Transverse colon (tissue), 4 donors: ENCODE measurements around the gene HDGF. TPM values are rescaled to one million over a fixed set of nuclear protein-coding genes. Genes with fewer than 3 reads are reported as not detected.

Source experiments
- DNase-seq: peaks from one replicate; pipeline ENCODE4 v3.0.0-alpha.2; 2019
- H3K27ac ChIP-seq, 4 donors: fragments of 200-600 bp; sonication (generic); 2 replicates each; pipeline ENCODE4 v1.5.1; 2016 to 2018; ENCODE audit warnings: inconsistent platforms in 4 of 4
- H3K27me3 ChIP-seq: fragments of 200-600 bp; sonication (generic); 2 replicates; pipeline ENCODE4 v1.5.1; 2017; ENCODE audit warnings: inconsistent platforms
- H3K36me3 ChIP-seq, 4 donors: fragments of 200-600 bp; sonication (generic); 2 replicates each; pipeline ENCODE4 v1.5.1; 2017 to 2019; ENCODE audit warnings: inconsistent platforms in 4 of 4
- H3K4me1 ChIP-seq, 4 donors: fragments of 200-600 bp; sonication (generic); 2 replicates each; pipeline ENCODE4 v1.5.1; 2017 to 2020; ENCODE audit warnings: inconsistent platforms in 4 of 4
- H3K4me3 ChIP-seq, 4 donors: fragments of 200-600 bp; sonication (generic); 1 replicate in 1 of 4; 2 replicates in 3 of 4; pipeline versions ENCODE4 v1.5.1 to v1.6.1; 2017 to 2019; ENCODE audit warnings: inconsistent platforms in 4 of 4
- H3K9me3 ChIP-seq, 2 donors: fragments of 200-600 bp; sonication (generic); 2 replicates each; pipeline ENCODE4 v1.5.1; 2017 to 2019; ENCODE audit warnings: inconsistent platforms in 2 of 2
- EP300 ChIP-seq: sonication (generic); formaldehyde crosslinking; IDR thresholded peaks from one replicate; pipeline ENCODE4 v1.6.1; 2017; ENCODE audit warnings: antibody characterized with exemption, low read depth
- POLR2A ChIP-seq: fragments of 450-650 bp; IDR thresholded peaks from one replicate; pipeline ENCODE4 v1.6.1; 2016; ENCODE audit warnings: antibody characterized with exemption, mild to moderate bottlenecking, moderate library complexity
- POLR2AphosphoS5 ChIP-seq, 3 donors: sonication (generic); formaldehyde crosslinking; IDR thresholded peaks; one replicate each; pipeline ENCODE4 v1.6.1; 2016; ENCODE audit warnings: antibody characterized with exemption in 3 of 3
- WGBS, 2 donors: methylation state at CpG; one replicate each; pipeline ENCODE4 v1.1.5; 2018; ENCODE audit warnings: low coverage in 1 of 2; 5-methylcytosine and 5-hydroxymethylcytosine counted together
- in situ Hi-C, 4 donors: fragments of 200-750 bp; cut with MboI; loops; one replicate each; pipeline versions ENCODE4 v1.15.0 to v1.15.1; 2017; ENCODE audit warnings: low sequenced_read_pairs in 3 of 4, low pct_ligation_motif_present in 1 of 4, low pct_unique_long_range_greater_than_20kb in 1 of 4
- intact Hi-C: fragments of 100-400 bp; cut with DNase I; formaldehyde crosslinking; loops from one replicate; pipeline ENCODE4 v1.15.1; 2023; ENCODE audit warnings: low total_unique reads
- total RNA-seq, 4 donors: library from RNA; depleted of rRNA; stranded (reverse); fragments of >200 nt; gene quantifications; one replicate each; pipeline ENCODE4 v1.1.0, GENCODE V29; 2016
- TF ChIP-seq, protein P1 (sequence below), 5 experiments: fragments of 200-600 bp in 3 of 5; fragments of 450-650 bp in 2 of 5; sonication (generic) in 3 of 5; IDR thresholded peaks; 1 replicate in 2 of 5; 2 replicates in 3 of 5; pipeline ENCODE4 v1.5.1; 2016 to 2017; ENCODE audit warnings: antibody characterized with exemption in 5 of 5, inconsistent platforms in 3 of 5, mild to moderate bottlenecking in 2 of 5, moderate library complexity in 1 of 5

HDGF gene
- 100 to 1,000 TPM; 150 to 204 (median 179) TPM for total RNA-seq

DNA sequence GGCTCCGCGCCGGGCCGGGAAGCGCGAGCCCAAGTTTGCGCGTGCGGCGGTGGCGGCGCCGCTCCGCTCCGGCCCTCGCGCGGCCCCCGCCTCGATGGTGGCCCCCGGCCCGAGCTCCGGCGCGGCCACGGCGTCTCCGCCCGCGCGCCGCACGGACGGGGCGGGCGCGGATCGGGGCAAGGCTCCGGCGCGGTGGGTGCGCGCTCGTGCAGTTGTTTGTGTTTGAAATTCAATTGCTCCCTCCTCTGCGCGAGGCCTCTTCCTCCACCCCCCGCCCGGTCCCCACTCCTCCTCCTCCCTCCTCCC lies at the start of gene HDGF:
TSS of gene HDGF (minus strand) at position 225 of the 306 bp plus-strand sequence. CDS start 246 bp downstream, outside the sequence.
- no peaks in the 10 kb centered on the region for H3K27me3 ChIP-seq
- TF ChIP-seq EP300 (no peak), POLR2A (no peak), POLR2AphosphoS5 (IDR thresholded peaks at IDR 0.05) (no peak)
- TF ChIP-seq, protein P1, sequence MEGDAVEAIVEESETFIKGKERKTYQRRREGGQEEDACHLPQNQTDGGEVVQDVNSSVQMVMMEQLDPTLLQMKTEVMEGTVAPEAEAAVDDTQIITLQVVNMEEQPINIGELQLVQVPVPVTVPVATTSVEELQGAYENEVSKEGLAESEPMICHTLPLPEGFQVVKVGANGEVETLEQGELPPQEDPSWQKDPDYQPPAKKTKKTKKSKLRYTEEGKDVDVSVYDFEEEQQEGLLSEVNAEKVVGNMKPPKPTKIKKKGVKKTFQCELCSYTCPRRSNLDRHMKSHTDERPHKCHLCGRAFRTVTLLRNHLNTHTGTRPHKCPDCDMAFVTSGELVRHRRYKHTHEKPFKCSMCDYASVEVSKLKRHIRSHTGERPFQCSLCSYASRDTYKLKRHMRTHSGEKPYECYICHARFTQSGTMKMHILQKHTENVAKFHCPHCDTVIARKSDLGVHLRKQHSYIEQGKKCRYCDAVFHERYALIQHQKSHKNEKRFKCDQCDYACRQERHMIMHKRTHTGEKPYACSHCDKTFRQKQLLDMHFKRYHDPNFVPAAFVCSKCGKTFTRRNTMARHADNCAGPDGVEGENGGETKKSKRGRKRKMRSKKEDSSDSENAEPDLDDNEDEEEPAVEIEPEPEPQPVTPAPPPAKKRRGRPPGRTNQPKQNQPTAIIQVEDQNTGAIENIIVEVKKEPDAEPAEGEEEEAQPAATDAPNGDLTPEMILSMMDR (IDR thresholded peaks at IDR 0.05), result no peak
- H3K4me3 ChIP-seq, result peak within 1 kb of the TSS; percentile 93 to 98 (median 96)
- H3K4me1 ChIP-seq, result peaks cover 24 to 54% (median 45%) of the 10 kb centered on the region in 4 donors
- in situ Hi-C loops (no loop called here), intact Hi-C loops (no loop called here)
- no peaks in the 10 kb centered on the region for H3K36me3 ChIP-seq
- peak within 1 kb of the TSS; percentile 95 to 99 (median 98) for H3K27ac ChIP-seq
- no peaks in the 10 kb centered on the region for H3K9me3 ChIP-seq
- no peak for DNase-seq
- 0% methylated on average over 3 of the region's 48 CpGs; no CpG with 5 or more reads in 1 of the 2 donors for WGBS, 2 donors

DNA sequence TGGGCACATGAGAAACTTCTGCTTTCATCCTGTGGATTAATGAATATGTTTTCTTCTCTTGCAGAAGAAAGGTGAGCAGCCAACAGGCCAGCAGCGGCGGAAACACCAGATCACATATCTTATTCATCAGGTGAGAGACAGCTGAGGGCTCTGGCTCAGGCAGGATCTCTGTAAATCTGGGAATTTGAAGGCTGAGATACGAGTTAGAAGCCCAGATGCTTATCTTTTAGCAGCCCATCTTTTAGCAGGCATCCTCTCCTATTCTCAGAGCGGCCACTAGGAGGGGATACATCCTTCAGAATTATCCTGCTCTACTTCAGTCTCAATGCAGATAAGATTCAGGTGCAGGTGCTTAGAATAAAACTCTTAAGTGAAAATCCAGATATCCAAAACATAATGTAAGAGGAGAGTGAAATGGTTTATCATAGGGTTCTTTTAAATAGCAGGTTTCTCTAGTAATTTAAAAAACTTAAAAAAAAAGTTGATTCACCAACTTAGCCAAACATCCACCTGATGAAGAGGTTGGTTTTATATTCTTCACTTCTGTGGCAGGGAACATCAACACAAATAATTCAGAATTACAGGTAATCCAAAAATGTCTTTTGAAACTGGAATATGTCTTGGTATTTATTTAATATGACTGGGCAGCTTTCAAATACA lies 45.9 kb upstream of the HDGF start:
- no peak overlapping the region for H3K4me3 ChIP-seq
- H3K27ac ChIP-seq, result peak overlapping the region in 1 of 4 donors; percentile 49
- intact Hi-C loops, result no loop called here
- in situ Hi-C loops, result no loop called here
- no peaks in the 10 kb centered on the region for H3K4me1 ChIP-seq
- DNase-seq, result peak; percentile 50
- TF ChIP-seq POLR2AphosphoS5 (IDR thresholded peaks at IDR 0.05), result no peak
- TF ChIP-seq, protein P1 (IDR thresholded peaks at IDR 0.05), result peak; percentile 70 to 78 (median 71)
- WGBS, 2 donors, result 46% methylated on average over 4 of the region's 4 CpGs; no CpG with 5 or more reads in 1 of the 2 donors
- H3K9me3 ChIP-seq, result no peaks in the 10 kb centered on the region
- H3K36me3 ChIP-seq, result peaks cover 0 to 77% (median 38%) of the 10 kb centered on the region in 4 donors
- H3K27me3 ChIP-seq, result no peaks in the 10 kb centered on the region

DNA sequence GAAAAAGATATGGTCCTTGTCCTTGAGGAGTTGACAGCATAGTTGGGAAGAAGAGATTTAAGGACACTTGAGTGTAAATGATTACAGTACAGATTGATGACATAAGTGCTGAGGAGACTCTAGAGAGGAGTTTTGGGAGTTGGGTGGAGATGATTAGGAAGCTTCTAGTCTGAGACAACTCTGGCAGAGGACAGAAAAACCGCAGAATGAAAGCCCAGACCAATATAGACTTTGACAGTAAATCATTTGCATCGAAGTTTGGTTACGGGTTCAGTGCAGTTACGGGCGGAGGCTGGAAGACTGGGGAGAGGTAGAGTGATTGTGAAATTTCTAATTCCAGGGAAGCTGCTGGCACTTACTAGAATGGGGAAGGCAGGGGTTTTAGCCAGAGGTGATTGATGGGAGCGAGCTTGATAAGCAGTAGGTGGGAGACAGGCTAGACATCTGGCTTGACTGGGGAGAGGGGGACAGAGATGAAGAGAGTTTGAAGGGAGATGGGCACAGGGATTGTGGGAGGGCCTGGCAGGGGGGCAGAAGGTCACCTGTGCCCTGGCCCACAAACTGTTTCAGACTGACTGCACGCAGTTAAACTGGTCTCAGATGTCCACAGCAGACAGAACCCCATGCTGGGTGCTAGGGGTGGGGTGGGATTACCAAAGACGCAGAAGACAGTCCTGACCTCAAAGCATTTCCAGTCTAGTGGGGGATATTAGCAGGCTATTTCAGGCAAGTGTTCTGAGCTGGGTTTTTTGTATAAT lies 45.0 kb upstream of the HDGF start:
- H3K27me3 ChIP-seq, result no peaks in the 10 kb centered on the region
- no peaks in the 10 kb centered on the region for H3K9me3 ChIP-seq
- intact Hi-C loops (no loop called here), in situ Hi-C loops (no loop called here)
- no peaks in the 10 kb centered on the region for H3K4me1 ChIP-seq
- peak; percentile 21 for DNase-seq
- TF ChIP-seq, protein P1 (IDR thresholded peaks at IDR 0.05), result no peak
- TF ChIP-seq POLR2AphosphoS5 (IDR thresholded peaks at IDR 0.05), result no peak
- no peak for TF ChIP-seq POLR2A
- no peak for TF ChIP-seq EP300
- H3K4me3 ChIP-seq, result no peak overlapping the region
- H3K27ac ChIP-seq, result peak overlapping the region in 1 of 4 donors; percentile 49
- WGBS, 2 donors, result 64 to 71% methylated on average over 8 of the region's 8 CpGs
- peaks cover 0 to 85% (median 41%) of the 10 kb centered on the region in 4 donors for H3K36me3 ChIP-seq

DNA sequence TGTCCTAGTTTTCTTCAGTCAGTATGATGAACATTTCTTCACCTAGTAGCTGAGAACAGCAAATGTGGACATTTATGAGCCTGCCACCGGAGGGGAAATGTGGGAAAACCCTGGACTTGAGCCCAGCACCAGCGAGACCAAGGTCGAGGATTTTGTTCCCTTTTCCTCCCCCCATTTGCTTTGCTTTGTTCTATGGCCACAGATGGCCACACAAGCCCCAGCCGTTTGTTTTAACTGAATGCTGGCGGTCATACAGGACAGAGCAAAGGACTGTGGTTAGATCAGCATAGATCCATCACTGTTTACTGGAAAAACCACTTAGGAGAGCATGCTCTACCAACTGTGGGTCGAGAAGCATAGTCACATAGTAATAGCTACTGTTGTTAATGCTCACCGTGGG lies 44.3 kb upstream of the HDGF start:
- WGBS, 2 donors, result 48 to 50% methylated on average over 2 to 7 of the region's 7 CpGs
- Histone ChIP-seq H3K27me3 (no peaks in the 10 kb centered on the region), H3K27ac (peak overlapping the region in 1 of 4 donors; percentile 41), H3K9me3 (no peaks in the 10 kb centered on the region), H3K4me1 (no peaks in the 10 kb centered on the region), H3K4me3 (no peak overlapping the region), H3K36me3 (peaks cover 0 to 87% (median 40%) of the 10 kb centered on the region in 4 donors)
- in situ Hi-C loops (no loop called here), intact Hi-C loops (no loop called here)
- DNase-seq, result no peak
- TF ChIP-seq POLR2A, result no peak
- no peak for TF ChIP-seq EP300
- TF ChIP-seq, protein P1 (IDR thresholded peaks at IDR 0.05), result no peak
- no peak for TF ChIP-seq POLR2AphosphoS5 (IDR thresholded peaks at IDR 0.05)
